H1 (cell line): ENCODE measurements around the gene STXBP5. TPM values are rescaled to one million over a fixed set of nuclear protein-coding genes. Genes with fewer than 3 reads are reported as not detected.

Experiments used
- CHD1 ChIP-seq: IDR thresholded peaks from 2 replicates; pipeline ENCODE4 v1.6.1; 2012; ENCODE audit warnings: low read depth, low read length, improper control_type of control experiment
- EP300 ChIP-seq, 2 experiments: IDR thresholded peaks; 1 replicate in 1 of 2; 2 replicates in 1 of 2; pipeline ENCODE4 v1.6.1; 2011 to 2012; ENCODE audit warnings: low read depth in 2 of 2, low read length in 2 of 2, mild to moderate bottlenecking in 2 of 2, borderline replicate concordance in 1 of 2, inconsistent platforms in 1 of 2, moderate library complexity in 1 of 2
- polyA plus RNA-seq, 7 experiments: library from polyadenylated mRNA; depleted of rRNA in 3 of 7; stranded (reverse) in 5 of 7; unstranded in 2 of 7; fragments of >200 nt in 5 of 7; fragments of 200-250 nt in 2 of 7; gene quantifications; 1 replicate in 5 of 7; 2 replicates in 1 of 7; 4 replicates in 1 of 7; pipeline versions ENCODE4 v1.2.1 to v1.2.3, GENCODE V29; 2011 to 2013; ENCODE audit warnings: missing spikeins in 2 of 7, mixed read lengths in 2 of 7
- total RNA-seq: library from RNA; stranded (reverse); fragmentation: NEBNext Ultra II Directional; extraction: Animal tissue kit (Norgen Biotek cat#: 25700); gene quantifications from 2 replicates; pipeline ENCODE4 v1.2.1, GENCODE V29; 2021
- TF ChIP-seq, protein P1 (sequence below), 3 experiments: IDR thresholded peaks; 1 replicate in 2 of 3; 2 replicates in 1 of 3; pipeline versions ENCODE4 v1.5.1 to v1.6.1; 2011; ENCODE audit warnings: low read length in 3 of 3, mild to moderate bottlenecking in 3 of 3, inconsistent platforms in 2 of 3, low read depth in 1 of 3, moderate library complexity in 1 of 3; ENCODE audit not compliant: insufficient read depth in 1 of 3; ENCODE audit errors: control extremely low read depth in 1 of 3

The STXBP5 gene
- total and polyA plus RNA-seq, 2 of the 8 experiments (the other 6 are each of a cell fraction or from before 2014, with no cell fraction given): 2.7 to 10.8 TPM

DNA sequence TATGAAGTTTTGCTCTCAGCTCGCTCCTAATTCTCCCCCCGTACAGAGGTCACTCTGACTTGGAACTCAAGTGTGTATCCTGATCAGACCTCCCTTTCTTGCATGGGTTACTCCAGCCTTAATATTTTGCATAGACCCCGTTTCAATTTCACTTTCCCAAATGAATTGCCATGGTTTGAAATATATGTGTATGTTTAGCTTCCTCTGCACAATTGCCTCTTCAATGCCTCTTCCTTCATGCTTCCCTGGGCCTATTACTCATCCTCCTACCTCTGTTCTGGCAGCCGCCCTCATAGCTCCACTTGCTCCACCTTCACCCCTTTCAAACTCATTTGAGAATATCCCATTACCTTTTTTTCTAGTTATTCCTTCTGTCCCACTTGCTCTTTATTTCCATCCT, 214.3 kb downstream of the STXBP5 start (continued):
- TF ChIP-seq, protein P1, sequence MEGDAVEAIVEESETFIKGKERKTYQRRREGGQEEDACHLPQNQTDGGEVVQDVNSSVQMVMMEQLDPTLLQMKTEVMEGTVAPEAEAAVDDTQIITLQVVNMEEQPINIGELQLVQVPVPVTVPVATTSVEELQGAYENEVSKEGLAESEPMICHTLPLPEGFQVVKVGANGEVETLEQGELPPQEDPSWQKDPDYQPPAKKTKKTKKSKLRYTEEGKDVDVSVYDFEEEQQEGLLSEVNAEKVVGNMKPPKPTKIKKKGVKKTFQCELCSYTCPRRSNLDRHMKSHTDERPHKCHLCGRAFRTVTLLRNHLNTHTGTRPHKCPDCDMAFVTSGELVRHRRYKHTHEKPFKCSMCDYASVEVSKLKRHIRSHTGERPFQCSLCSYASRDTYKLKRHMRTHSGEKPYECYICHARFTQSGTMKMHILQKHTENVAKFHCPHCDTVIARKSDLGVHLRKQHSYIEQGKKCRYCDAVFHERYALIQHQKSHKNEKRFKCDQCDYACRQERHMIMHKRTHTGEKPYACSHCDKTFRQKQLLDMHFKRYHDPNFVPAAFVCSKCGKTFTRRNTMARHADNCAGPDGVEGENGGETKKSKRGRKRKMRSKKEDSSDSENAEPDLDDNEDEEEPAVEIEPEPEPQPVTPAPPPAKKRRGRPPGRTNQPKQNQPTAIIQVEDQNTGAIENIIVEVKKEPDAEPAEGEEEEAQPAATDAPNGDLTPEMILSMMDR (IDR thresholded peaks at IDR 0.05; ENCODE audit: control extremely low read depth in 1 of 3, insufficient read depth in 1 of 3, low read depth in 1 of 3, low read length in 3 of 3): no peak
- no peak for TF ChIP-seq EP300 (IDR thresholded peaks at IDR 0.05; ENCODE audit: borderline replicate concordance in 1 of 2, low read depth in 2 of 2, low read length in 2 of 2)
- no peak for TF ChIP-seq CHD1
